Measurements from ENCODE around the gene ZNF521. TPM values are rescaled to one million over a fixed set of nuclear protein-coding genes. Genes with fewer than 3 reads are reported as not detected.

ZNF521 gene
- total and polyA plus RNA-seq, 4 donors: 0.50 to 3.7 (median 1.5) TPM

DNA sequence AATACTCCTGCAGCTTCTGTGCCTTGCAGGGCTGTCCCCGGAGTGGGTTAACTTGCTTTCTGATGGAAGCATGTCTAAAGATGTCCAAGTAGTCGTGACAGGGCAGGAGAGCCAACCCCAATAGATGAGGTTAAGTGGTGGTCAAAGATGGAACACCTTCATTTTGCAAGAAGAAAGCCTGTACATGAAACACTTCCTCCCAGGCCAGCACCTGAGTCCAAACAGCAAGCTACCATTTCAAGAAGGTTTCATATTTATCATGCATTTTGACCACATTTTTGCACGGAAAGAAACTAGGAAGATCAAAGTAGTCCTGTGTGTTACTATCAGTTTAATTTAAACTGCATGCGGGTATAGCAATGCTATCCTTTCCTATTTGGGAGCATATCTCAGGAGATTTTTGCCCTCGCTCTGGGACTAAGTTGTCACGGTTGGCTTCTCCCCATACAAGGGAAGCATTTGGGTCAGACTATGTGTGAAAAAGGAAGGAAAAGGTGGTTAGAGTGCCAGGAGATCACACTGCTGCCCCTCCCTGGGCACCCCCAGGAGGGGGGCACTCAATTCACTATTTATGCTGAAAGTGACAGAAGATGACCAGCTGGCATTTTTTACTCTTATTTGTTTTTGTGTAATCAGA is 187.6 kb downstream of the ZNF521 start:
- Histone ChIP-seq H3K36me3 (ENCODE audit: control insufficient read depth in 4 of 4, insufficient read depth in 3 of 4, low read depth in 1 of 4, low read length in 3 of 4) (no peaks in the 10 kb centered on the region), H3K9ac (ENCODE audit: low read depth in 1 of 2, low read length in 2 of 2) (no peak overlapping the region), H3K27me3 (ENCODE audit: control insufficient read depth in 4 of 4, insufficient read depth in 4 of 4, low read length in 3 of 4) (no peaks in the 10 kb centered on the region), H3K9me3 (ENCODE audit: control insufficient read depth in 4 of 4, low read length in 3 of 4) (no peaks in the 10 kb centered on the region), H3K4me1 (ENCODE audit: control insufficient read depth in 4 of 4, insufficient read depth in 4 of 4, low read length in 3 of 4) (peaks cover 0 to 2% (median 0%) of the 10 kb centered on the region in 4 donors), H3K27ac (ENCODE audit: low read depth in 1 of 2, low read length in 2 of 2) (no peak overlapping the region), H3K4me3 (ENCODE audit: low read depth in 1 of 3, low read length in 3 of 3) (peak overlapping the region in 1 of 3 donors; percentile 2)
- TF ChIP-seq RXRA (IDR thresholded peaks at IDR 0.05): no peak
- TF ChIP-seq HNF4A (conservative IDR thresholded peaks at IDR 0.05): no peak
- TF ChIP-seq, protein P1, sequence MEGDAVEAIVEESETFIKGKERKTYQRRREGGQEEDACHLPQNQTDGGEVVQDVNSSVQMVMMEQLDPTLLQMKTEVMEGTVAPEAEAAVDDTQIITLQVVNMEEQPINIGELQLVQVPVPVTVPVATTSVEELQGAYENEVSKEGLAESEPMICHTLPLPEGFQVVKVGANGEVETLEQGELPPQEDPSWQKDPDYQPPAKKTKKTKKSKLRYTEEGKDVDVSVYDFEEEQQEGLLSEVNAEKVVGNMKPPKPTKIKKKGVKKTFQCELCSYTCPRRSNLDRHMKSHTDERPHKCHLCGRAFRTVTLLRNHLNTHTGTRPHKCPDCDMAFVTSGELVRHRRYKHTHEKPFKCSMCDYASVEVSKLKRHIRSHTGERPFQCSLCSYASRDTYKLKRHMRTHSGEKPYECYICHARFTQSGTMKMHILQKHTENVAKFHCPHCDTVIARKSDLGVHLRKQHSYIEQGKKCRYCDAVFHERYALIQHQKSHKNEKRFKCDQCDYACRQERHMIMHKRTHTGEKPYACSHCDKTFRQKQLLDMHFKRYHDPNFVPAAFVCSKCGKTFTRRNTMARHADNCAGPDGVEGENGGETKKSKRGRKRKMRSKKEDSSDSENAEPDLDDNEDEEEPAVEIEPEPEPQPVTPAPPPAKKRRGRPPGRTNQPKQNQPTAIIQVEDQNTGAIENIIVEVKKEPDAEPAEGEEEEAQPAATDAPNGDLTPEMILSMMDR (IDR thresholded peaks at IDR 0.05; ENCODE audit: low read depth, low read length, missing input control): no peak
- no peak for TF ChIP-seq FOXA2 (IDR thresholded peaks at IDR 0.05)
- TF ChIP-seq, protein P2, sequence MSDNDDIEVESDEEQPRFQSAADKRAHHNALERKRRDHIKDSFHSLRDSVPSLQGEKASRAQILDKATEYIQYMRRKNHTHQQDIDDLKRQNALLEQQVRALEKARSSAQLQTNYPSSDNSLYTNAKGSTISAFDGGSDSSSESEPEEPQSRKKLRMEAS (IDR thresholded peaks at IDR 0.05): no peak
- TF ChIP-seq EGR1 (IDR thresholded peaks at IDR 0.05; ENCODE audit: low read depth in 2 of 2): no peak
- TF ChIP-seq JUND (IDR thresholded peaks at IDR 0.05): no peak
- 50% methylated on average over 6 of the region's 6 CpGs for WGBS
- no peak for DNase-seq (ENCODE audit: low spot score)

DNA sequence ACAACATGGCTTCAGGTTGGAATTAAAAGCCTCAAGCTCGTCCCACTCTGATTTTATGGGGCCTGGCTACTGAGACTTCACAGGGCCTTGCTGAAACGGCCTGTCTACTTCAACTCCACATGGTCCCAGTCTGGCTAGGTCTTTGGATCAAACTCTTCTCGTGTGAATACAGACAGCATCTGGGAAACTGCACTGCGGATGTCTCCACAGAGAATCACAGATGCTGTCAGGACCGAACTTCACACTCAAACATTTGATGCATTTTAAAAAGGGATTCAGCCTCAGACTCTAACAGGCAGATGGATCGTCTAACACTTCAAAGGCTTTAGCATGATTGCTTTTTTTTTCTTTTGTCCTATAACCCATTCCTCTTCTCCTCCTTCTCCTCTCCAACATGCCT is 198.5 kb downstream of the ZNF521 start:
- no peak overlapping the region for H3K9ac ChIP-seq (ENCODE audit: low read depth in 1 of 2, low read length in 2 of 2)
- no peak for TF ChIP-seq TAF1 (conservative IDR thresholded peaks at IDR 0.05)
- TF ChIP-seq FOXA1 (IDR thresholded peaks at IDR 0.05): no peak
- TF ChIP-seq, protein P3, sequence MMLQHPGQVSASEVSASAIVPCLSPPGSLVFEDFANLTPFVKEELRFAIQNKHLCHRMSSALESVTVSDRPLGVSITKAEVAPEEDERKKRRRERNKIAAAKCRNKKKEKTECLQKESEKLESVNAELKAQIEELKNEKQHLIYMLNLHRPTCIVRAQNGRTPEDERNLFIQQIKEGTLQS (IDR thresholded peaks at IDR 0.05): no peak
- TF ChIP-seq YY1 (IDR thresholded peaks at IDR 0.05): no peak
- TF ChIP-seq, protein P1 (IDR thresholded peaks at IDR 0.05; ENCODE audit: low read depth, low read length, missing input control): no peak
- TF ChIP-seq RXRA (IDR thresholded peaks at IDR 0.05): no peak
- no peak for TF ChIP-seq FOXA2 (IDR thresholded peaks at IDR 0.05)
- no peak for TF ChIP-seq SP1 (IDR thresholded peaks at IDR 0.05)
- TF ChIP-seq, protein P4, sequence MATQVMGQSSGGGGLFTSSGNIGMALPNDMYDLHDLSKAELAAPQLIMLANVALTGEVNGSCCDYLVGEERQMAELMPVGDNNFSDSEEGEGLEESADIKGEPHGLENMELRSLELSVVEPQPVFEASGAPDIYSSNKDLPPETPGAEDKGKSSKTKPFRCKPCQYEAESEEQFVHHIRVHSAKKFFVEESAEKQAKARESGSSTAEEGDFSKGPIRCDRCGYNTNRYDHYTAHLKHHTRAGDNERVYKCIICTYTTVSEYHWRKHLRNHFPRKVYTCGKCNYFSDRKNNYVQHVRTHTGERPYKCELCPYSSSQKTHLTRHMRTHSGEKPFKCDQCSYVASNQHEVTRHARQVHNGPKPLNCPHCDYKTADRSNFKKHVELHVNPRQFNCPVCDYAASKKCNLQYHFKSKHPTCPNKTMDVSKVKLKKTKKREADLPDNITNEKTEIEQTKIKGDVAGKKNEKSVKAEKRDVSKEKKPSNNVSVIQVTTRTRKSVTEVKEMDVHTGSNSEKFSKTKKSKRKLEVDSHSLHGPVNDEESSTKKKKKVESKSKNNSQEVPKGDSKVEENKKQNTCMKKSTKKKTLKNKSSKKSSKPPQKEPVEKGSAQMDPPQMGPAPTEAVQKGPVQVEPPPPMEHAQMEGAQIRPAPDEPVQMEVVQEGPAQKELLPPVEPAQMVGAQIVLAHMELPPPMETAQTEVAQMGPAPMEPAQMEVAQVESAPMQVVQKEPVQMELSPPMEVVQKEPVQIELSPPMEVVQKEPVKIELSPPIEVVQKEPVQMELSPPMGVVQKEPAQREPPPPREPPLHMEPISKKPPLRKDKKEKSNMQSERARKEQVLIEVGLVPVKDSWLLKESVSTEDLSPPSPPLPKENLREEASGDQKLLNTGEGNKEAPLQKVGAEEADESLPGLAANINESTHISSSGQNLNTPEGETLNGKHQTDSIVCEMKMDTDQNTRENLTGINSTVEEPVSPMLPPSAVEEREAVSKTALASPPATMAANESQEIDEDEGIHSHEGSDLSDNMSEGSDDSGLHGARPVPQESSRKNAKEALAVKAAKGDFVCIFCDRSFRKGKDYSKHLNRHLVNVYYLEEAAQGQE (IDR thresholded peaks at IDR 0.05): no peak
- TF ChIP-seq JUND (IDR thresholded peaks at IDR 0.05): no peak
- TF ChIP-seq HNF4A (conservative IDR thresholded peaks at IDR 0.05): no peak
- no peak for TF ChIP-seq HNF4G (IDR thresholded peaks at IDR 0.05)
- TF ChIP-seq EGR1 (IDR thresholded peaks at IDR 0.05; ENCODE audit: low read depth in 2 of 2): no peak
- TF ChIP-seq NR2F2 (IDR thresholded peaks at IDR 0.05): no peak
- TF ChIP-seq, protein P5, sequence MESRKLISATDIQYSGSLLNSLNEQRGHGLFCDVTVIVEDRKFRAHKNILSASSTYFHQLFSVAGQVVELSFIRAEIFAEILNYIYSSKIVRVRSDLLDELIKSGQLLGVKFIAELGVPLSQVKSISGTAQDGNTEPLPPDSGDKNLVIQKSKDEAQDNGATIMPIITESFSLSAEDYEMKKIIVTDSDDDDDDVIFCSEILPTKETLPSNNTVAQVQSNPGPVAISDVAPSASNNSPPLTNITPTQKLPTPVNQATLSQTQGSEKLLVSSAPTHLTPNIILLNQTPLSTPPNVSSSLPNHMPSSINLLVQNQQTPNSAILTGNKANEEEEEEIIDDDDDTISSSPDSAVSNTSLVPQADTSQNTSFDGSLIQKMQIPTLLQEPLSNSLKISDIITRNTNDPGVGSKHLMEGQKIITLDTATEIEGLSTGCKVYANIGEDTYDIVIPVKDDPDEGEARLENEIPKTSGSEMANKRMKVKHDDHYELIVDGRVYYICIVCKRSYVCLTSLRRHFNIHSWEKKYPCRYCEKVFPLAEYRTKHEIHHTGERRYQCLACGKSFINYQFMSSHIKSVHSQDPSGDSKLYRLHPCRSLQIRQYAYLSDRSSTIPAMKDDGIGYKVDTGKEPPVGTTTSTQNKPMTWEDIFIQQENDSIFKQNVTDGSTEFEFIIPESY (IDR thresholded peaks at IDR 0.05): no peak
- no peak for TF ChIP-seq RAD21 (IDR thresholded peaks at IDR 0.05)
- TF ChIP-seq GABPA (IDR thresholded peaks at IDR 0.05 in 1 of 2, conservative IDR thresholded peaks at IDR 0.05 in 1 of 2): no peak
- TF ChIP-seq, protein P2 (IDR thresholded peaks at IDR 0.05): no peak
- H3K4me3 ChIP-seq (ENCODE audit: low read depth in 1 of 3, low read length in 3 of 3): no peak overlapping the region
- WGBS: 69% methylated on average over 6 of the region's 6 CpGs
- no peak overlapping the region for H3K27ac ChIP-seq (ENCODE audit: low read depth in 1 of 2, low read length in 2 of 2)
- no peaks in the 10 kb centered on the region for H3K36me3 ChIP-seq (ENCODE audit: control insufficient read depth in 4 of 4, insufficient read depth in 3 of 4, low read depth in 1 of 4, low read length in 3 of 4)
- no peak for DNase-seq (ENCODE audit: low spot score)
- no peaks in the 10 kb centered on the region for H3K9me3 ChIP-seq (ENCODE audit: control insufficient read depth in 4 of 4, low read length in 3 of 4)
- no peaks in the 10 kb centered on the region for H3K4me1 ChIP-seq (ENCODE audit: control insufficient read depth in 4 of 4, insufficient read depth in 4 of 4, low read length in 3 of 4)
- H3K27me3 ChIP-seq (ENCODE audit: control insufficient read depth in 4 of 4, insufficient read depth in 4 of 4, low read length in 3 of 4): no peaks in the 10 kb centered on the region
